Fibroblast of lung (primary cell): ENCODE measurements around the gene NCR2.

Experiments
- EZH2 ChIP-seq: IDR thresholded peaks from 2 replicates; pipeline ENCODE4 v1.5.1; 2012; ENCODE audit warnings: low read length, control low read depth, mild to moderate bottlenecking; ENCODE audit errors: missing control alignments
- TF ChIP-seq, protein P1 (sequence below), 2 donors: IDR thresholded peaks in 1 of 2; conservative IDR thresholded peaks in 1 of 2; 1 replicate in 1 of 2; 2 replicates in 1 of 2; pipeline ENCODE4 v1.5.1; 2011 to 2012; ENCODE audit warnings: low read length in 2 of 2, control low read depth in 1 of 2, inconsistent platforms in 1 of 2, low read depth in 1 of 2, mild to moderate bottlenecking in 1 of 2

GRCh38 chr6:41298785-41299502 lies 36.5 kb upstream of the NCR2 start:
- TF ChIP-seq, protein P1, sequence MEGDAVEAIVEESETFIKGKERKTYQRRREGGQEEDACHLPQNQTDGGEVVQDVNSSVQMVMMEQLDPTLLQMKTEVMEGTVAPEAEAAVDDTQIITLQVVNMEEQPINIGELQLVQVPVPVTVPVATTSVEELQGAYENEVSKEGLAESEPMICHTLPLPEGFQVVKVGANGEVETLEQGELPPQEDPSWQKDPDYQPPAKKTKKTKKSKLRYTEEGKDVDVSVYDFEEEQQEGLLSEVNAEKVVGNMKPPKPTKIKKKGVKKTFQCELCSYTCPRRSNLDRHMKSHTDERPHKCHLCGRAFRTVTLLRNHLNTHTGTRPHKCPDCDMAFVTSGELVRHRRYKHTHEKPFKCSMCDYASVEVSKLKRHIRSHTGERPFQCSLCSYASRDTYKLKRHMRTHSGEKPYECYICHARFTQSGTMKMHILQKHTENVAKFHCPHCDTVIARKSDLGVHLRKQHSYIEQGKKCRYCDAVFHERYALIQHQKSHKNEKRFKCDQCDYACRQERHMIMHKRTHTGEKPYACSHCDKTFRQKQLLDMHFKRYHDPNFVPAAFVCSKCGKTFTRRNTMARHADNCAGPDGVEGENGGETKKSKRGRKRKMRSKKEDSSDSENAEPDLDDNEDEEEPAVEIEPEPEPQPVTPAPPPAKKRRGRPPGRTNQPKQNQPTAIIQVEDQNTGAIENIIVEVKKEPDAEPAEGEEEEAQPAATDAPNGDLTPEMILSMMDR (conservative IDR thresholded peaks at IDR 0.05 in 1 of 2, IDR thresholded peaks at IDR 0.05 in 1 of 2; ENCODE audit: low read depth in 1 of 2, low read length in 2 of 2) = no peak
- no peak for TF ChIP-seq EZH2
